ENCODE data around the gene PIGBOS1.

The PIGBOS1 gene

GRCh38 chr15:55267401-55268175 lies 51.3 kb downstream of the PIGBOS1 start:
- Histone ChIP-seq H3K9ac (ENCODE audit: low read length in 2 of 2) (no peak overlapping the region), H3K27ac (ENCODE audit: low read length) (no peak overlapping the region), H3K36me3 (ENCODE audit: control insufficient read depth in 2 of 2, insufficient read depth in 2 of 2, low read length in 2 of 2) (peaks cover 2 to 5% of the 10 kb centered on the region in 2 donors), H3K4me1 (ENCODE audit: control insufficient read depth, insufficient read depth, low read length) (no peaks in the 10 kb centered on the region), H3K27me3 (ENCODE audit: control insufficient read depth in 1 of 2, insufficient read depth in 2 of 2, low read length in 2 of 2) (no peaks in the 10 kb centered on the region), H3K4me3 (ENCODE audit: low read length in 2 of 2) (no peak overlapping the region), H3K9me3 (ENCODE audit: control insufficient read depth in 2 of 2, low read length in 2 of 2) (no peaks in the 10 kb centered on the region)
